SKM-1 (cell line): ENCODE data around the gene ARMC9.

ENCODE experiments used
- DNase-seq: peaks from one replicate; lab custom pipeline; 2025; ENCODE audit not compliant: unreplicated experiment; lab: John Stamatoyannopoulos, UW

The ARMC9 gene

DNA sequence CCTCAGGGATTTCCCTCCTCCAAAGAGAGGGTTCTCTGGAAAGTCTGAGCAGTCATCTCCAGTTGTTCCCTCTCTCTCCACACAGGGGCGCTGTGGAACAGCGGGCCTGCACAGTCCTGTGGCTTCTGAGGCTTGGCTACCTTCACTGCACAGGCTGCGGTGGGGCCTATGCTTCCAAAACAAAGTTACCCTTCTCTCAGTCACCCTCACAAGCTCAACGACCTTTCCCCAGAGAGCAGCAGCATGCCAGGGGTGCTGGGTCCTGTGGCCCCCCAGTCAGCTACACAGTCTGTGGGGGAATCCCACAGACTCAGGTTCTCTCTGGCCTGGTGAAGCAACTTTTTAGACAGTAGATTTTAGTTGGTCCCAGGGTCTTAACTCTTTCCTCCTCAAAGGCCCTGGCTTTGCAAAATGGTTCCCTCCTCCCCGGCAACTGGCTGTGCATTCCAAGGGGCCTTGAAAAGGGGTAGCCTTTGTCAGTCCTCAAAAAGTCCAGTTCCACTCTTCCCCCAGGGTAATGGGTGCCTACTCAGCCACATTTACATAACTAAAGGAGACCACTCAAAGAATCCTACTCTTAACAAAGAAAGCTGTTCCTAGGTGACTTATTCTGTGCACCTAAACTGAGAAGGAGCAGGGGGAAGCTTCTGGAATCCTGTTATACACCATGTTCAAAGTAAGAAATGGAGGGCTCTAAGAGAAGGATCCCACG lies 212.0 kb downstream of the ARMC9 start:
- no peak for DNase-seq

DNA sequence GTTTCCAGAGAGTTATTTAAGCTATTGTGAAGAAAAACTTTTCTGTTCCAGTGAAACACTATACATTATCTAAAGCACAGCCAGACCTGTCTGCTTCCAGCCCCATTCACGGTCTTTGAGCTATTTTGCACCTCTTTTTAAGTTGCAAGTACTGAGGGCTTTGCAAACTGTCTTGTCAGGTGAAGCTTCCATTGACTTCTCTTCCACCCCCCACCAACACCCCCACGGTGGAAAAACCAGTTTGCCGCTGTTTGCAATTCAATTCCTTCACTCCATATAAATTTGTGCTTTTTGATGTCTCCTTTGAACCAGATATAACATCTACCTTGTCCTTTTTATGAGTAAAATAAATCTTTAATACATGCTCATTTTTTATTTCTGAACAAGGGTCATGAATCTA lies 212.8 kb downstream of the ARMC9 start:
- DNase-seq: no peak

DNA sequence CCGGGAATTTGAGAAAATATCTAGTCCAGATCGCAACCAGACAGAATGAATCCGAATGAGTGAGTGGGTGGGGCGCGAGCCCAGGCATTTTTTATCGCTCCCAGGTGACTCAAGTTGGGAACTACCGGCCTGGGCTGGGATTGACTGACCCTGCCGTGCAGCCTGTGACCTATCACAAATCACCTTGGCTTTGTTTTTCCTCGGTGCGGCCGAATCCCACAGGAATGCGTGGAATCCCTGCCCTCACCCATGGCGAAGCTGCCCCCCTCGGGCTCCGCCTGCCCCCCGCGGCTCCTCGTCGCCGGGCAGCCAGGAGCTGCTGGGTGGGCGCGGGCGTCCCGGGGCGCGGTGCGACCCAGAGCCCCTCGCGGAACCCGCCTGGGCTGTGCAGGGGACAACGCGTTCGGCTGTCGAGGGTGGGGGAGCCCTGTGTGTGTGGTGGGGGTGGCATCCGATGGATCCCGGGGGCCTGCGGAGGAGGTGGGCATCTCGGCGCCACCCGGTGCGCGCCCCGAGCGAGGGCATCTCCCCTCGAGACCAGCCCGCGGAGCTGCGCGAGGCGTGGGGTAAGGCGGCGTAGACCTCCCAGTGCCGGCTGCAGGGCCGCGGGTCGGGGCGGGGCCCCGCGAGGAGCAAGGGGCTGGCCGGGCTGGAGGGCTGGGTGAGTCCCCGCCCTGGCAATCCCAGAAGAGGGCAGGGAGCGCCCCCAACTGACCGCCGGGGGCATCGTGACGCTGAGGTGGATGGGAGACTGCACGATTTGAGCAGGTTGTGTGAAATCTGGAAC lies 213.6 kb downstream of the ARMC9 start:
- peak; percentile 20 for DNase-seq

DNA sequence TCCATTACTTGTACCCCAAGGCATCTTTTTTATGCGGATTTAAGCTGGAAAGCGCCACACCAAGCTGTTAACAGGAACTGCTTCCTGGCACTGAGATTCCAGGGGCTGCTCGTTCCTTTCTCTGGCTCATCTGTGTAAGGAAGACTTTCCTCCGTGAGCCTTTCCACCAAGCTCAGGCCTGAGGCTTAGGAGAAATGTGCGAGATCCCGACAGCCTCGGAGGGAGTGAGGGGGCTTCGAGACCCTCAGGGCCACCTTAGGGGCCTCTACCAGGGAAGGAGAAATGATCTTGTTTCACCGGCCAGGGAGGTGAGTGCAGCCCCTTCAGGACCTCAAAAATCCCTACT lies 214.2 kb downstream of the ARMC9 start:
- DNase-seq: no peak

DNA sequence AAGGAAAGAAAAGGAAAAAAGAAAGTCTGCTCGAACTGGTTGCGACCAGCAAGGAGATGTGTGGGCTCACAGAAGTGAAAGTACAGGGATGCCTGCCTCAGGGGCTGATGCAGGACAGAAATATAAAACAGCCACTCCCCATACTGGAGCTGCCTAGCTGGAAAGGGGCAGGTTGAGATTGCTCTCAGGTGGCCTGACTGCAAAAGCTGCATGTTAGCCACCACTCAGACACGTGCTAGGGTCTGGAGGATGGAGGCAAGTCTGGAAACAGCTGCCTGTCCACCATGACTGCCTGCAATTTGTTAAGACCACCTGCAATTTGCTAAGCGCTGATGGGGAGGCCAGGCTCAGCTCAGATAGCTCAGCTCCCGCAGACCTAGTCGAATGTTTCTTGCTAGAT lies 215.0 kb downstream of the ARMC9 start:
- DNase-seq: no peak

DNA sequence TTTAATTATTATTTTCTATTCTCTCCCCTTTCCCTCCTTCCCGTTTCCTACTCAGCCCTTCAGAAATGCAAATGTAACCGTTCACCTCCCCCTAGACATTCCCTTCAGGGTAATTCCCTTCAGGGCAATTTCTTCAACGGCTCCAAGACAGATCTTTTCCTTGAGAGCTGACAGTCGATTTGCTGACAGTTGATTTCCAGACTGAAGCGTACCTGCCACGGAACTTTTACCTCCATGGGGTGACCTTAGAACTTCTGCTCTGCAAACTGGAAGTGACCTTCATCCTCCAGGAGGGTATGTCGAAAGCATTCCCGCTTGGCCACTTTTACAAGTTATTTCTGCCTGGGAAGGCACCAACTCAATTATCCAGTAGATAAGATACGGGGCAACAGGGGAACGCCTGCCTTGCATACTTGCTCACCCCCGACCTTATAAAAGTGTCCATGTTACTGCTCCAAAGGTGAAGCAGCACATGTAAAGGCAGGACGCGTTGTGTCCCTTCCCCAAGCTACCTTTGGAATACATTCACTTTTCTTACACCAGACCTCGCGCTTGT lies 215.6 kb downstream of the ARMC9 start:
- no peak for DNase-seq

DNA sequence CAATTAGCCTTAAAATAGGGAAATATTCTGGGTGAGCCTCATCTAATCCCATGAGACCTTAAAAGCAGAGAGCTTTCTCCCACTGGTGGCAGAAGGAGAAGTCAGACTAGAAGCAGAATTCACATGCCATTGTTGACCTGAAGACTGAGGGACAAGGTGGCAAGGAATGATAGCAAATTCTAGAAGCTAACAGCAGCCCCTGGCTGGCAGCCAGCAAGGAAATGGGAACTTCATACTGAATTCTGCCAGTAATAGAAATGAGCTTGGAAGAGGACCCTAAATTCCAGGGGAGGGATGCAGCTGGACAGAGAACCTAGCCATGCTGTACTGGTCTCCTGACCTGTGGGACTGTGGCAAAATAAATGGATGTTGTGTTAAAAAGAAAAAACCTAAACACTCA lies 216.6 kb downstream of the ARMC9 start:
- no peak for DNase-seq

DNA sequence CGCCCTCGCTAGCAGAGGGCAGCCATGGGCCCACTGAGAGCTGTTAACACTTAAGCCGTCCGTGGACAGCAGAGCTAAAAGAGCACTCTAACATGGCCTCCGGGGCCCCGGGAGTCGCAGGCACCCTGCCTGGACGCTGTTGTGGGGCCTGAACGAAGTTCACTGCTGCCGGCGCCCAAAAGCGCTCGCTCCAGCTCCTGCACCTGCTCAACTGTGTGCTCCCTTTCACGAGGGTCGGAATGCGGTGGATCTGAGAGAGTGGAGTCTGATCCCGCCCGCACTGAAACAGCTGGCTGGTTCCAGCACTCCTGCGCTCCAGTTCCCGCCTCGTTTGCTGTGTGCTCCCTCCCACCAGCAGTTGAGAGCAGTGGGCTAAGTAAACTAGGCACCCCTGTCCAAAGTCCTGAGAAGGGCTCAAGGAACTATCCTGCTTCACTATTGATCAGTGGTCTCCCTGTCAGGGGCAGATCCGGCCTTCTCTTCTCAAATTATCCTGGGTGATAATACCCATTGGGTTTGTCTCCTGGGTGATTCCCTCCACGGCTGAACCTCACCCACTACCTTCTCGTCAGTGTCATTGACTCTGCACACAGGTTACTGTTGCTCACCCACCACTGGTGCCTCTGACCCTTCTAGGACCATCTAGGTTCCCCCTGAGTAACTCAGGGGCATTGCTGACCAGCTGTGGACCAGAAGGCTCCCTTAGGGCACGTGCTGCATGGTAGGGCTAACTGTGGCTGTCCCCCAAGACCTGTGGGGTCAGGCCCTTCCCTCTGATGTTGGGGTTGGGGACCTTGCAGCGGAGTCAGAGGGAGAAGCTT lies 220.6 kb downstream of the ARMC9 start:
- no peak for DNase-seq

DNA sequence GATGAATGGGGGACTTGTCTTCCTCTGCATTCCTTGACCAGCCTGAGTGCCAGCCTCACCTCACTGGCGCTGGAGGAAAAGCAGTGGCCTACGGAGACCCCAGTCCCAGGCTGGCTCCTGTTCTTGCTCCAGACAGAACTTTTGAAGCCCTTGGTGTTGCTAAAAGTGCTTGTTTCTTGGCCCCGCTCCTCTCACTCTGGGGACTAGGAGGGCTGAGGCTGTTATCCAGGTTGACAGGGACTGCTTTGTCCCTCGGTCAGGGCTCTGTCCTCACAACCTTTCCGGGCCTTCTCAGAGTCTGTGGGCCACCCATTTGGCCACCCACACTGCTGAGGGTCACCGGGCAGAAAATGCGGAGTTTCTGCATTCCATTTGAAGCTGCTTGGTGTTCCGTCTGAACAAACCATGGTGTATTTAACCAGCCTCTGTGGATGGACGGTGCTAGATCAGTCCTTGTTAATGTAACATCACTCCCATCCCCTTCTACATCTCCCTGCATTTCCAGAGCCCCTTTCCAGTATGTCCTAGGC lies 222.7 kb downstream of the ARMC9 start:
- no peak for DNase-seq

DNA sequence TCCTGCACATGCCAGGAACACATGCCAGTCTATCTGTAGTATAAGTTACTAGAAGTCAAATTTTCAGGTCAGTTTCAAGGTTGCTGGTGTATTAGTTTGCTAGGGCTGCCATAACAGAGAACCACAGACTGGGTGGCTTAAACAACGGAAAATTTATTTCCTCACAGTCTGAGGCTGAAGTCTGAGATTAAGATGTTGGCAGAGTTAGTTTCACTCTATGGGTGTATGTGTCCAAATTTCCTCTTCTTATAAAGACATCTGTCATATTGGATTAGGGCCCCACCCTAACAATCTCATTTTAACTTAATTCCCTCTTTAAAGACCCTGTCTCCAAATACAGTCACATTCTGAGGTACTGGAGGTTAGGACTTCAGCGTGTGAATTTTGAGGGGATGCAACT lies 223.6 kb downstream of the ARMC9 start:
- no peak for DNase-seq

DNA sequence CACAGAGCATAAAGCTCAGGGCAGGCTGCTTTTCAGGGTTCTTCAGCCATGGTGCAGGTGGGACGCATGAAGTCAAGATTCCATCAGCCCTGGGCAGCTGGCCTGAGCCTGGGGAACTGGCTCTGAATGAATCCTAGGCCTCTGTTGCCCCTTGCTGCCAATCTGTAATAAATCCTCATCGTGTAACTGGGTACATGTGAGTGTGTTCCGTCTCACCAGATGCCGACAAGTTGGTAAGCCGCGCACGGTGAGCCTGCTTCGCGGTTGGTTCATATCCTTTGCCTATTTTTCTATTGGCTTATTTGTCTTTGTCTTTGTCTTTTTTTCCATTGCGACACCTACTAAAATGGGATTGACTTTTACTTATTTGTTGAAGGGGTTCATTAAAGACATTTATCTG lies 224.7 kb downstream of the ARMC9 start:
- DNase-seq: no peak
